GM21723 (cell line): Measurements from ENCODE around the gene SDR39U1.
A peak's percentile ranks its signal among the peaks of the same experiment; 100 is the strongest.

ENCODE experiments used
- ATAC-seq: cut with Tn5 transposase; IDR thresholded peaks from one replicate; pipeline ENCODE4 v1.9.1; 2021; ENCODE audit warnings: mild to moderate bottlenecking, moderate library complexity; ENCODE audit not compliant: unreplicated experiment

The SDR39U1 gene

GRCh38 chr14:24443053-24443665 lies 583 bp upstream of the SDR39U1 start:
- ATAC-seq: no peak

- ATAC-seq: no peak
Observed at GRCh38 chr14:24441904-24442239, 704 bp downstream of the SDR39U1 start.

- ATAC-seq: no peak
Observed at GRCh38 chr14:24441485-24441884, 1.1 kb downstream of the SDR39U1 start.

- ATAC-seq: no peak
Observed at GRCh38 chr14:24440606-24441399, 1.8 kb downstream of the SDR39U1 start.

GRCh38 chr14:24439830-24440605 lies 2.6 kb downstream of the SDR39U1 start:
- no peak for ATAC-seq

GRCh38 chr14:24439257-24439656 lies 3.3 kb downstream of the SDR39U1 start:
- no peak for ATAC-seq

GRCh38 chr14:24438223-24439097 lies 4.1 kb downstream of the SDR39U1 start:
- ATAC-seq: no peak

- ATAC-seq: no peak
Observed at GRCh38 chr14:24437736-24438067, 4.9 kb downstream of the SDR39U1 start.

GRCh38 chr14:24437020-24437735 lies 5.4 kb downstream of the SDR39U1 start:
- no peak for ATAC-seq

GRCh38 chr14:24436355-24437019 lies 6.1 kb downstream of the SDR39U1 start:
- peak; percentile 46 for ATAC-seq

GRCh38 chr14:24435998-24436354 lies 6.6 kb downstream of the SDR39U1 start:
- no peak for ATAC-seq

GRCh38 chr14:24435192-24435810 lies 7.3 kb downstream of the SDR39U1 start:
- no peak for ATAC-seq

- no peak for ATAC-seq
Observed at GRCh38 chr14:24434676-24435075, 7.9 kb downstream of the SDR39U1 start.

- ATAC-seq: no peak
Observed at GRCh38 chr14:24434036-24434435, 8.5 kb downstream of the SDR39U1 start.

GRCh38 chr14:24432259-24433131 lies 10.1 kb downstream of the SDR39U1 start:
- no peak for ATAC-seq

- ATAC-seq: peak; percentile 53
Observed at GRCh38 chr14:24431569-24432258, 10.9 kb downstream of the SDR39U1 start.

- ATAC-seq: peak; percentile 37
Observed at GRCh38 chr14:24430682-24431568, 11.7 kb downstream of the SDR39U1 start.
